ENCODE results near the gene SLC8A1. TPM values are rescaled to one million over a fixed set of nuclear protein-coding genes. Genes with fewer than 3 reads are reported as not detected.
A peak's percentile ranks its signal among the peaks of the same experiment; 100 is the strongest.

The SLC8A1 gene
- total and polyA plus RNA-seq, 11 donors, result 61.9 to 1,521 (median 827) TPM

DNA sequence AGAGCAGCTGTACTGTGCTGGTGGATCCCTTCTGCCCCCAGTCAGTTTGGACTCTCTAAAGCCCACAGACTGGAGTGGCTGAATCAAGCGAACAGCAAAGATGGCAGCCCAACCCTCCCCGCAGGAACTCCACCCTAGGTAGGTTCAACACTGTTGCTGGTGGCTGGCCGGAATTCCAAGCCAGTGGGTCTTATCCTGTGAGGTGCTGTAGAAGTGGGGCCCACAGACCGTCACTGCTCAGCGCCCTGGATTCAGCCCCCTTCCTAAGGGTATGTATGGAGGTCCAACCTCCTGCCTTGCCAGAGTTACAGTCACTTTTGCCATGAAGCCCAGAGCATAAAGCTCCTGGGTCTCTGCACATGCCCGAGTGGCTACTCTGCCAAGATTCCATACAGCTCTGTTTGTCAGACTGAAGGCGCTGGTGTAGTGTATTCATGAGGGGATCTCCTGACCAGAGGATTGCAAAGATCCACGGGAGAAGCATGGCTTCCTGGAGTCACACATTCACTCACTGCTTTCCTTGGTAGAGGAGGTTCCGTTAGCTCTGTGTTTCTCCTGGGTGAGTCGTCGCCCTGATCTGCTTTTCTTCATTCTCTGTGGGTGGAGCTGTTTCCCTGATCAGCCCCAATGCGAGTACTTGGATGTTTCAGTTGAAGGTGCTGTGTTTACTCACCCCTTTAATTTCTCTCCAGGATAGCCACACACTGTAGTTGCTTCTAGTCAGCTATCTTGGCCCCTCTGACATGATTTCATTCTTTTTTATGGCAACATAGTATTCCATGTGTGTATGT, 379.3 kb downstream of the SLC8A1 start:
- WGBS, 4 donors, result 87 to 91% (median 88%) methylated on average over 8 to 12 of the region's 12 CpGs
- Histone ChIP-seq H3K27me3 (no peaks in the 10 kb centered on the region), H3K36me3 (no peaks in the 10 kb centered on the region), H3K4me3 (no peak overlapping the region), H3K4me1 (no peaks in the 10 kb centered on the region), H3K27ac (no peak overlapping the region), H3K9me3 (peaks cover 0 to 35% (median 0%) of the 10 kb centered on the region in 12 donors)
- ATAC-seq (no peak), DNase-seq (no peak)
- TF ChIP-seq, protein P1, sequence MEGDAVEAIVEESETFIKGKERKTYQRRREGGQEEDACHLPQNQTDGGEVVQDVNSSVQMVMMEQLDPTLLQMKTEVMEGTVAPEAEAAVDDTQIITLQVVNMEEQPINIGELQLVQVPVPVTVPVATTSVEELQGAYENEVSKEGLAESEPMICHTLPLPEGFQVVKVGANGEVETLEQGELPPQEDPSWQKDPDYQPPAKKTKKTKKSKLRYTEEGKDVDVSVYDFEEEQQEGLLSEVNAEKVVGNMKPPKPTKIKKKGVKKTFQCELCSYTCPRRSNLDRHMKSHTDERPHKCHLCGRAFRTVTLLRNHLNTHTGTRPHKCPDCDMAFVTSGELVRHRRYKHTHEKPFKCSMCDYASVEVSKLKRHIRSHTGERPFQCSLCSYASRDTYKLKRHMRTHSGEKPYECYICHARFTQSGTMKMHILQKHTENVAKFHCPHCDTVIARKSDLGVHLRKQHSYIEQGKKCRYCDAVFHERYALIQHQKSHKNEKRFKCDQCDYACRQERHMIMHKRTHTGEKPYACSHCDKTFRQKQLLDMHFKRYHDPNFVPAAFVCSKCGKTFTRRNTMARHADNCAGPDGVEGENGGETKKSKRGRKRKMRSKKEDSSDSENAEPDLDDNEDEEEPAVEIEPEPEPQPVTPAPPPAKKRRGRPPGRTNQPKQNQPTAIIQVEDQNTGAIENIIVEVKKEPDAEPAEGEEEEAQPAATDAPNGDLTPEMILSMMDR (IDR thresholded peaks at IDR 0.05), result no peak
- intact Hi-C loops (cut with DNase I), result no loop called here

DNA sequence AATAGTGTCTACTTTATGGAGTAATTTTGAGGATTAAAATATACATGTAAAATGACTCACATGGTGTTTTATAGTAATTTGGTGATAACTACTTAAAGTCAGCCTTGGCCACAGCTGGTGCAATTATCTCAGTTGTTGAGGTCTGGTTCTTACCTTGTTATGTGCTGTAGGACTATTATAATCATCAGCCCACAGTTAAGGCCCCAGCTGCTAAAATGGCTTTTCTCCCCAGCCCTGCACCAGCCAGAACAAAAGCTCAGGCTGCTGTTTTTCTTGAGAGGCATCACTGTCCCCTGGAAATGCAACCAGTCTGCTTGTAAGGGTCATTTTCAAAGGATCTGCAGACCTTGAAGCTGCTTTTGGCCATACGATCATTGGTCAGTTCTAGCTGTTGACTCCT, 389.5 kb downstream of the SLC8A1 start:
- ATAC-seq, result no peak
- H3K4me1 ChIP-seq, result no peaks in the 10 kb centered on the region
- no peak for DNase-seq
- no peak for TF ChIP-seq POLR2A (IDR thresholded peaks at IDR 0.05)
- TF ChIP-seq, protein P1 (IDR thresholded peaks at IDR 0.05), result no peak
- intact Hi-C loops (cut with DNase I), result no loop called here
- H3K36me3 ChIP-seq, result no peaks in the 10 kb centered on the region
- no peaks in the 10 kb centered on the region for H3K27me3 ChIP-seq
- H3K27ac ChIP-seq, result no peak overlapping the region
- H3K9me3 ChIP-seq, result peaks cover 0 to 16% (median 0%) of the 10 kb centered on the region in 12 donors
- 82 to 100% (median 90%) methylated on average over 1 of the region's 1 CpG for WGBS, 4 donors
- H3K4me3 ChIP-seq, result no peak overlapping the region

DNA sequence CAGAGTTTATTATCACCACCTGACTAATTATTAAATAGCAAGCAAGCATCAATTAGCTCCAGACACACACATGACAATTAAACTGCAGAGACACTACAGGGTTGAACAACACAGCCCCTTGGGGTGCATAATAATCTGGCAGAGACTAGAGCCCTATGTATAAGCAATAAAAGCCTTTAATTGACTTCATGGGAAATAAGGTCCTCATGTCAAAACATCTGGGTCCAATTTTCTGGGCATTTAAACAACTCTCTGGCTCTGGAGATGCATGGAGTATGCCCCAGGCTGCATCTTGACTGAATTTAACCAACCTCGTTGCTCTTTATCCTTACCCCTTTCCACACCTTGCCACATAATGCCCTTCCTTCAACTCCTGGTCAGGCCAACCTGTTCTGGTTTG, 402.1 kb downstream of the SLC8A1 start:
- H3K27ac ChIP-seq, result no peak overlapping the region
- no peaks in the 10 kb centered on the region for H3K36me3 ChIP-seq
- ATAC-seq (no peak), DNase-seq (no peak)
- intact Hi-C loops (cut with DNase I), result no loop called here
- H3K9me3 ChIP-seq, result no peaks in the 10 kb centered on the region
- H3K27me3 ChIP-seq, result no peaks in the 10 kb centered on the region
- peaks cover 0 to 6% (median 0%) of the 10 kb centered on the region in 12 donors for H3K4me1 ChIP-seq
- WGBS, 4 donors, result 58 to 85% (median 66%) methylated on average over 1 of the region's 1 CpG
- H3K4me3 ChIP-seq, result no peak overlapping the region
- TF ChIP-seq, protein P1 (IDR thresholded peaks at IDR 0.05), result no peak
- no peak for TF ChIP-seq POLR2A (IDR thresholded peaks at IDR 0.05)

DNA sequence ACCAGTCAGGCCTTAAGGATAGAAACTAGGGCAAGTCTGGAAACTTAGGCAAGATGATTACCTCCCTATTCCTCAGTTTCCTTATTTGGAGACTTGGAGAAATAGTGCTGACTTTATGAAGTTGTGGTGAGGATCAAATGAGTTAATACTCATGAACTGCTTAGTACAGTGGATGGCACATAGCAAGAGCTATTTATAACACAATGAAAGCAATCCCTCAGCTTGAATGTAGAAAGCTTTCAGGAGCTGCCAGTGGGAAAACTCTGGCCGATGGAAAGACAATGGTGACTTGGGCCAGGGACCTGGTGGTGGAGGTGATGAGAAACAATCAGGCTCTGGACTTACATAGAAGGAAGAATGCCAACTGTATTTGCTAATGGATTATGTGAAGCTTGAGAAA, 403.4 kb downstream of the SLC8A1 start:
- intact Hi-C loops (cut with DNase I), result no loop called here
- Histone ChIP-seq H3K4me3 (no peak overlapping the region), H3K27me3 (no peaks in the 10 kb centered on the region), H3K4me1 (peaks cover 0 to 6% (median 0%) of the 10 kb centered on the region in 12 donors), H3K9me3 (no peaks in the 10 kb centered on the region), H3K36me3 (no peaks in the 10 kb centered on the region), H3K27ac (no peak overlapping the region)
- peak; percentile 56 to 64 (median 60) for ATAC-seq
- no peak for DNase-seq
- 29 to 44% (median 38%) methylated on average over 1 of the region's 1 CpG for WGBS, 4 donors
- TF ChIP-seq, protein P1 (IDR thresholded peaks at IDR 0.05), result no peak
- TF ChIP-seq POLR2A (IDR thresholded peaks at IDR 0.05), result no peak
